ENCODE measurements around the gene NLGN1.

DNA sequence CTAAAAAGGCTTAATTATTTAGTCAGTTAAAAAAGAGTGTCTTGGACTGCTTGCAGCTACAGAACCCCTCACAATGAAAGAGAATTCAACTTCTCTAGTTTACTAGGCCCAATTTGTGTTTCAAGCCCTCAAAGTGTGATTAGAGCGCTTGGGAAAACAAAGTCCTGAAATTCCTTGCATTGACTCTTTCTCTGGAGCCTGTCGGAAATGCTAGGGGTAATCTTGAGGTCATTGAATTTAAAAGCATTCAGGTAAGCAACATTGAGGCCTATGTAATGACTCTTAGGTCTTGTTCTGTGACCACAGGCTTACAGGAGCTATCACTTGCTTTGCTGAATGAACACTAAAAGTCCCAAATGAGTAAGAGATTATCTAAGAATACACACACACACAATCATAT lies 186.0 kb downstream of the NLGN1 start:
- no peak for TF ChIP-seq ZNF565 (CRISPR knock-in tag; conservative IDR thresholded peaks at IDR 0.05; ENCODE audit: low read depth)
- TF ChIP-seq CSDC2 (CRISPR knock-in tag; IDR thresholded peaks at IDR 0.05): no peak
- no peak for TF ChIP-seq GLIS3 (CRISPR knock-in tag; IDR thresholded peaks at IDR 0.05)
- TF ChIP-seq PATZ1 (CRISPR knock-in tag; IDR thresholded peaks at IDR 0.05; ENCODE audit: borderline replicate concordance): no peak
- no peak for TF ChIP-seq BACH2 (CRISPR knock-in tag; IDR thresholded peaks at IDR 0.05; ENCODE audit: borderline replicate concordance)
- no peak for TF ChIP-seq ZNF8 (CRISPR knock-in tag; IDR thresholded peaks at IDR 0.05)

Measured in SK-N-SH treated with all-trans-retinoic acid at 6 μM for 48 hours (cell line).